Neutrophil (primary cell): ENCODE data around the gene BICD1.
"Not testable (repeated sequence)": the region's sequence is repeated elsewhere in the genome, so short reads cannot be mapped to it uniquely, and the experiment has no call there.

Experiments
- H3K27ac ChIP-seq: fragments of 200-600 bp; sonication (generic); 2 replicates; pipeline ENCODE4 v1.5.1; 2016; ENCODE audit warnings: mild to moderate bottlenecking, moderate library complexity
- H3K27me3 ChIP-seq: fragments of 200-600 bp; sonication (generic); 2 replicates; pipeline ENCODE4 v1.6.0; 2016; ENCODE audit warnings: mild to moderate bottlenecking
- H3K36me3 ChIP-seq: fragments of 200-600 bp; sonication (generic); 2 replicates; pipeline ENCODE4 v1.5.1; 2017
- H3K4me1 ChIP-seq, 2 experiments: fragments of 200-600 bp in 1 of 2; sonication (generic) in 1 of 2; 1 replicate in 1 of 2; 2 replicates in 1 of 2; pipeline versions ENCODE4 v1.5.1 to v1.6.1; 2013 to 2016; ENCODE audit warnings: low read depth in 1 of 2, low read length in 1 of 2, mild to moderate bottlenecking in 1 of 2, moderate library complexity in 1 of 2; ENCODE audit not compliant: control insufficient read depth in 1 of 2, insufficient read depth in 1 of 2
- H3K4me3 ChIP-seq, 2 experiments: fragments of 200-600 bp in 1 of 2; sonication (generic) in 1 of 2; 1 replicate in 1 of 2; 2 replicates in 1 of 2; pipeline ENCODE4 v1.5.1; 2013 to 2016; ENCODE audit warnings: low read depth in 1 of 2, low read length in 1 of 2, mild to moderate bottlenecking in 1 of 2, moderate library complexity in 1 of 2
- H3K9me3 ChIP-seq: fragments of 200-600 bp; sonication (generic); 2 replicates; pipeline ENCODE4 v1.5.1; 2016
- CTCF ChIP-seq: fragments of 200-600 bp; sonication (generic); IDR thresholded peaks from 2 replicates; pipeline ENCODE4 v1.5.1; 2016; ENCODE audit warnings: antibody characterized with exemption

Gene BICD1

GRCh38 chr12:32089156-32089555 lies 17.5 kb upstream of the BICD1 start:
- TF ChIP-seq CTCF, result no peak
- no peaks in the 10 kb centered on the region for H3K36me3 ChIP-seq
- H3K4me3 ChIP-seq, result no peak overlapping the region
- H3K4me1 ChIP-seq, result no peaks in the 10 kb centered on the region
- H3K9me3 ChIP-seq, result no peaks in the 10 kb centered on the region
- H3K27me3 ChIP-seq, result no peaks in the 10 kb centered on the region
- no peak overlapping the region for H3K27ac ChIP-seq

GRCh38 chr12:32089586-32089985 lies 17.1 kb upstream of the BICD1 start:
- Histone ChIP-seq H3K4me1 (no peaks in the 10 kb centered on the region), H3K4me3 (no peak overlapping the region), H3K27me3 (no peaks in the 10 kb centered on the region), H3K9me3 (no peaks in the 10 kb centered on the region), H3K36me3 (no peaks in the 10 kb centered on the region), H3K27ac (no peak overlapping the region)
- no peak for TF ChIP-seq CTCF

- no peaks in the 10 kb centered on the region for H3K9me3 ChIP-seq
- H3K36me3 ChIP-seq, result no peaks in the 10 kb centered on the region
- no peak for TF ChIP-seq CTCF
- no peak overlapping the region for H3K27ac ChIP-seq
- no peaks in the 10 kb centered on the region for H3K27me3 ChIP-seq
- H3K4me3 ChIP-seq, result no peak overlapping the region
- peaks cover 0 to 1% of the 10 kb centered on the region in 2 experiments for H3K4me1 ChIP-seq
These were observed 15.0 kb upstream of the BICD1 start for GRCh38 chr12:32091696-32092095.

- Histone ChIP-seq H3K36me3 (no peaks in the 10 kb centered on the region), H3K27me3 (no peaks in the 10 kb centered on the region), H3K27ac (no peak overlapping the region), H3K4me3 (no peak overlapping the region), H3K4me1 (peaks cover 0 to 4% of the 10 kb centered on the region in 2 experiments), H3K9me3 (no peaks in the 10 kb centered on the region)
- no peak for TF ChIP-seq CTCF
These were observed 8.5 kb upstream of the BICD1 start for GRCh38 chr12:32098112-32098511.

- H3K4me1 ChIP-seq, H3K27me3 ChIP-seq, H3K4me3 ChIP-seq, H3K27ac ChIP-seq, H3K36me3 ChIP-seq, H3K9me3 ChIP-seq: not testable (repeated sequence)
These were observed 7.4 kb upstream of the BICD1 start for GRCh38 chr12:32099275-32099674.

- Histone ChIP-seq H3K36me3 (no peaks in the 10 kb centered on the region), H3K27me3 (peaks cover 16% of the 10 kb centered on the region), H3K9me3 (no peaks in the 10 kb centered on the region), H3K4me3 (no peak overlapping the region), H3K4me1 (peaks cover 0 to 4% of the 10 kb centered on the region in 2 experiments), H3K27ac (no peak overlapping the region)
- no peak for TF ChIP-seq CTCF
These were observed 6.3 kb upstream of the BICD1 start for GRCh38 chr12:32100361-32100760.
